GM18526 (cell line): Measurements from ENCODE around the gene SSTR1.

Experiments
- POLR2A ChIP-seq: IDR thresholded peaks from 3 replicates; pipeline ENCODE4 v1.6.1; 2011; ENCODE audit not compliant: insufficient read length; ENCODE audit errors: extremely low read depth

Gene SSTR1

DNA sequence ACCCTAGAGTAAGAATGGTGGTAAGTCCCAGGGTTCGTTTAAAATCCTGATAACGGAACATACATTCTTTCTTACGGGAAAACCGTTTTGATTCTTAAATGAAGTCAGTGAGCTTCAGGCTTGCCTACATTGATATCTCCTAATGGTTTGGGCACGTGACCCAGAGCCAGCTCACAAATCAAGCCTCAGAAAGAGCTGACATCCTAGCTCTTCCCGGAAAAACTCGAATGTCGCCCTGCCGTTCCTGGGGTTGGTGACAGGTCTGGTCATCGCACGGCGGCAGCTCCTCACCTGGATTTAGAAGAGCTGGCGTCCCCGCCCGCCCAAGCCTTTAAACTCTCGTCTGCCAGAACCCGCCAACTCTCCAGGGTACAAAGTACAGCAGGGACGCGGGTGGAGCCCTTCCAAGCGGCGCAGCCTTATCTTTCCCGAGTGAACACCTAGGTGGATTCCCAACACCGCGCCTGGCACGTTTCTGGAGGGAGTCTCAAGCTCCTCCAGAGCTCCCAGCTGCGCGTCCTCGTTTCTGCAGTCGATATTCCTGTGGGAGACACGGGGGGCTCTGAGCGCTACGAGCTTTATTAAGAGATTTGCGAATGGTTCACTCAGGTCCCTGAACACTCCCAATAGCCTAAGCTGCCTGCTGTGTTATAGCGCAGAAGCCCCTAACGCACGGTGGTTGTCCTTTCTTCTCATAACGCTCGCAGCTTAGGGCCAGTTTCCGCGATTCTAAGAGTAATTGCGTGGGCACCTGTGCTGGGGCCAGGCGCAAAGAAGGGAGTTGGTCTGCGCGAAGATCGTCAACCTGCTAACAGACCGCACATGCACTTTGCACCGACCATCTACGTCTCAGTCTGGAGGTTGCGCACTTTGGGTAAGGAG lies at the start of gene SSTR1:
TSS of gene SSTR1 (plus strand) at position 169 of the 882 bp plus-strand sequence. CDS start 1,486 bp downstream, outside the sequence.
- no peak for TF ChIP-seq POLR2A

- no peak for TF ChIP-seq POLR2A
Observed at GRCh38 chr14:38158468-38158867, 49.2 kb upstream of the SSTR1 start.

DNA sequence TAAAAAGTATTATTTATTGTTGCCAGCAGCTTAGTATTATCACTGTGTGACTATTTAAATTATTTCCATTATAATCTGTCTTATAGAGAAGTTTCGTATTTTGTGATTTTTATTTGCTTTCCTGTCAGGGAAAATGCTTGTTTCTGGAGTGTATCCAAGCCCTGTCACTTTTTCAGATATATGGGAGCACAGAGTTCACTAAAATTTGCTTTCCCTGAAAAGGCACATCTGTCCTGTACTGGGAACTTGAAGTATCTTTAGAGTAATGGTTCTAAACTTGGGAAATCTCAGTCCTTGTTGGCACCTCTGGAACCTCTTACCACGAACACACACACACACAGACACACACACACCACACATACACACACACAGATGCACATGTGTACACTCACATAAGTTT lies 39.3 kb upstream of the SSTR1 start:
- no peak for TF ChIP-seq POLR2A

- no peak for TF ChIP-seq POLR2A
Observed at GRCh38 chr14:38171197-38171596, 36.5 kb upstream of the SSTR1 start.

DNA sequence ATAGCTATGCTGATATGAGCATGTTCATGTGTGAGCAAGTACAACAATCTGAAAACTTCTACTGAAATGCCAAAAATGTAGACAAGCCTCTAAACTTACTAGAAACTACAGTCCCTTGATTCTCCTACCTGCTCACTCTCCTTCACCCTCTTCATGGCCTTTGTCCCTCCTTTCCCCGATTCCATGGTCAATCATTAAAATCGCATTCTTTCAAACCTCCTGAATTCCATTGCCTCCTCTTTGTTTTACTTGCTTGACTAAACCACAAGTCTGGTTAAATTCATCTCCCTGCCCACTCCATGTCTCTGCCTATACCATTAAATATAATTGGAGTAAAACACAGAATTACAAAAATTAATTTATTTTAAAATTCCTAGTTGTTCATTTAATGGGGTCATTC lies 33.0 kb upstream of the SSTR1 start:
- no peak for TF ChIP-seq POLR2A

DNA sequence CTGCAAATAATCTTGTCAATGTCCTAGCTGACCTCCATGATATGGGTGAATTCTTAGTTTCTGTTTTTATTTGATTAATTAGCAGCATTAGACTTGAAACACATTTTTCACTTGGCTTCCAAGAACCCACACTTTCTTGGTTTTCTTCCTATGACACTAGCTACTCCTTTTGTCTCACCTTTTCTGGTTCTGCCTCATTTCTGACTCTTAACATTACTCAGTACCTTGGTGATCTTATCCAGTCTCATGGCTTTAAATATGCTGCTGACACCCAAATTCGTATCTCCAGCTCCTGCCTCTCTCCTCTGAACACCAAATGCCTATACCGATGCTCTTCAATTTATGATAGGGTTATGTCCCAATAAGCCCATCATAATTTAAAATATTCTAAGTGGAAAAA lies 32.0 kb upstream of the SSTR1 start:
- no peak for TF ChIP-seq POLR2A

DNA sequence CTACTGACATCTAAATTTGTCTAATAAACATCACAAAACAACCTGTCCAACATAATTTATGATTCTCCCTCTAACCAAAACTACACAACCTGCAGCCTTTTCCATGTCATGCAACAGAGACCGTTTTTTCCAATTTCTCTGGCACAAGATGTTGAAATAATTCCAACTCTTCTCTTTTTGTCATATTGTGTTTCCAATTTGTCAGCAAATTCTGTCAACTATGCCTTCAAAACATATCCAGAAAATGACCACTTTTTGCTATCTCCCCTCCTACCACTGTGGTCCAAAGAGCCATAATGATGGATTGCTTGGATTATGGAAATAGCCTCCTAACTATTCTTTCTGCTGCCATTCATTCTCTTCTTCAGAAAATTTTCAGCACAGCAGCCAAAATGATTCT lies 31.3 kb upstream of the SSTR1 start:
- no peak for TF ChIP-seq POLR2A

DNA sequence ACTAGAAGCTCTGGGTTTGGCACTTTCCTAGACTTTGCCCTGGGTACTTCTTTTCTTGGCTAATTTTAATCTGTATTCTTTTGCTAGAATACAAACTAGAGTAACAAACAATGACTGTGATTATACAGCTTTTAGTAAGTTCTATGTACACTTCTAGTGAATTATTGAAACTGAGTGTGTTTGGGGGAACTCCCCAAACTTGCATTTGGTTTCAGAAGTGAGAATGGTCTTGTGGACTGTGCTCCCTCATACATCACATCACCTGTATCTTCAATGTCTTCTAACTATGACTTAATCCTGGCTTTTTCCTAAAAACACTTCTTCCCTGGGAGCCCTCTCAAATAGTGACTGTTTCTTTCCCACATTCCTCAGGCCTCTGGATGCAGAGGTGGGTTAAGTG lies 23.6 kb upstream of the SSTR1 start:
- TF ChIP-seq POLR2A = no peak

DNA sequence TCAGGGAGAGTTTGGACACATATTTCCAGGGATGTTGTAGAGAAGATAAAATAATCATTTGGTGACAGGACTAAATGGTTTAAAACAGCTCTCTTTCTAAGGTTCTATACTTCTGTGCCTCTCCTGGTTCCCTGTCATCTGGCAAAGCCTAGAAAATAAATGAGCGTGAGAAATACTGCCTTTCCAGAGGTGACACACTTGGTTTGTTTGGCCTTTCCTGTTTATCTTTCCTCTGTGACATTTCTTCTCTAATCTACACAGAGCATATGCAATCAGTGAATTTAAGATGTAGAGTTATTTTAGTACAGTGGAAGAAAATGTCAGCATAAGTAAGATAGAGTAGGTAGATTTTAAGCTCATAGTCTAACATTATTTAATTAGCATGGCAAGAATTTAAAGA lies 22.0 kb upstream of the SSTR1 start:
- no peak for TF ChIP-seq POLR2A

DNA sequence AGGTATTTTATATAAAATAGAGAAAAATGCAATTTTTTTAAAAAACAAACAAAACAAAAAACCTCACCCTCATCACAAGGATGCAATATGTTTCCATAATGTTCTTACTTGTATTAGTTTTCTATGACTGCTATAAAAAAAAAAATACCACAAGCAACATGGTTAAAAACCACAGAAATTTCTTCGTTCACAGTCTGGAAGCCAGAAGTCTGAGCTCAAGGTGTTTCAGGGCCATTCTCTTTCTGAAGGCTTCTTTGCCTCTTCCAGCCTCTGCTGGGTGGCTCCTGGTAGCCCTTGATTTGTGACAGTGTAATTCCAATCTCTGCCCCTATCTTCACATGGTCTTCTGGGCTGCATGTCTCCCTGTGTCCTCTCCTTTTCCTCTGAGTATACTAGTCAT lies 21.5 kb upstream of the SSTR1 start:
- no peak for TF ChIP-seq POLR2A

- TF ChIP-seq POLR2A = no peak
Observed at GRCh38 chr14:38187528-38187927, 20.2 kb upstream of the SSTR1 start.

- no peak for TF ChIP-seq POLR2A
Observed at GRCh38 chr14:38189930-38190726, 17.6 kb upstream of the SSTR1 start.

- TF ChIP-seq POLR2A = no peak
Observed at GRCh38 chr14:38197001-38197783, 10.5 kb upstream of the SSTR1 start.

GRCh38 chr14:38197784-38198335 lies 9.8 kb upstream of the SSTR1 start:
- TF ChIP-seq POLR2A = no peak

GRCh38 chr14:38198425-38198824 lies 9.3 kb upstream of the SSTR1 start:
- no peak for TF ChIP-seq POLR2A
